ENCODE data around the gene CDIPT.

Gene CDIPT

DNA sequence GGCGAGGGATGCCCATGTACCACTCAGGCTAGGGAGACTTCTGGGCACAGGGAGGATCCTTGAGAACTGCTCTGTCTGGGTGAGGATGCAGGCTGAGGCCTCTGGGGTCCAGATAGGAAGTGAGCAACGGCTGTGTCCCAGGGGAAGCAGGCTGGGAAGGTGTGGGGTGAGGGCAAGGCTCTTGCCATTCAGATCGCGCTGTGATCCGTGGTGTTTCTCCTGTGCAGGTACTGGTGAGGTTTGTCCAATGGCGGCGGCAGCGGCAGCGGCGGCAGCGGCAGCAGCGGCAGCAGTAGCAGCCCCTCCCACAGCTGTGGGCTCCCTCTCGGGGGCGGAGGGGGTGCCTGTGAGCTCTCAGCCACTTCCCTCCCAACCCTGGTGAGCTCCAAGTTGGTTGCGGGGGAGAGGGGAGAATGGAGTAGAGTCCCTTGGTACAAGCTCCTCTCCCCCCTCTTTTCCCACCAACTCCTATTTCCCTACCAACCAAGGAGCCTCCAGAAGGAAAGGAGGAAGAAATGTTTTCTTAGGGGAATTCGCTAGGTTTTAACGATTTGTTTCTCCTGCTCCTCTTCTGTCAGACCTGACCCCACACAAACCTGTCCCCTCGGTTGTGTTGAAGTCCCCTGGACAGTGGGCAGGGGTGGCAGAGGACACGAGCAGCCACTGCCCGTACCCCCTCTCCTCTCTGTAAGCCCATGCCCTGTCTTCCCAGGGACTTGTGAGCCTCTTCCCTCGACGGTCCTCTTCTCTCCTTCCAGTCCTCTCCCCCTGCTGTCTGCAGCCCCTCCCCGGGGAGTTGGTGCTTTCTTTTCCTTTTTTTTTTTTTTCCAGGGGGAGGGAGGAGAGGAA is 53.0 kb downstream of the CDIPT start:
- DNase-seq (ENCODE audit: low read depth) = no peak

DNA sequence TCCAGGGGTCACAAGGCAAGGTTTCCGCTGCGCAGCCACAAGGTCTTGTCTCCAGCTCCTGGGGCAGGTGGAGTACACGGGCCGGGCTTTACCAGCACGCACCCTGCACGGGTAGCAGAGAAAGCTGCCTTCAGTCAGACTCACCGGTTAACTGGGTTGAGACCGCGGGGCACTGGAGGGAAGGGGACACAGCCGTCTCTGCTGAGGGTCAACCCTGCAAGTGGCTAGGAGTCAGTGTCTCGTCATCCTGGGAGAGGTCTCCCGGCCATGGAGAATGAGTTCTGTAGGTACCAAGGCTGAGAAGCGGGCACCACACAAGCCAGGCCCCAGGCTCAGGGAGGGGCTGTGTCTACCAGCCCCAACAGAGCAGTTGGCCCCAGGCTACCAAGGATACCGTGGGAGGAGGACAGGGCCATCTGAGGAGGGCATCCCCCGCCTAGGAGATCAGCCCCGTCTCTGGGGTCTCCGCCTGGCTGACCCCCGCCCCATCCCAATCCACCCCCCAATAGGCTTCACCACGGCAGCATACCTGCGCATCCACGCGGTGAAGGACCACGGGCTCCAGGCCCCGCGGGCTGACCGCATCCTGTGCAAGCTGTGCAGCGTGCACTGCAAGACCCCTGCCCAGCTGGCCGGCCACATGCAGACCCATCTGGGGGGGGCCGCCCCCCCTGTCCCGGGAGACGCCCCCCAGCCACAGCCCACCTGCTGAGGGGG is 53.8 kb downstream of the CDIPT start:
- no peak for DNase-seq (ENCODE audit: low read depth)
